NK-92 (cell line): ENCODE measurements around the gene CEP152.
"Not testable (repeated sequence)": the region's sequence is repeated elsewhere in the genome, so short reads cannot be mapped to it uniquely, and the experiment has no call there.

Experiments
- DNase-seq: peaks from one replicate; lab custom pipeline; 2025; ENCODE audit not compliant: unreplicated experiment; lab: John Stamatoyannopoulos, UW

Gene CEP152

DNA sequence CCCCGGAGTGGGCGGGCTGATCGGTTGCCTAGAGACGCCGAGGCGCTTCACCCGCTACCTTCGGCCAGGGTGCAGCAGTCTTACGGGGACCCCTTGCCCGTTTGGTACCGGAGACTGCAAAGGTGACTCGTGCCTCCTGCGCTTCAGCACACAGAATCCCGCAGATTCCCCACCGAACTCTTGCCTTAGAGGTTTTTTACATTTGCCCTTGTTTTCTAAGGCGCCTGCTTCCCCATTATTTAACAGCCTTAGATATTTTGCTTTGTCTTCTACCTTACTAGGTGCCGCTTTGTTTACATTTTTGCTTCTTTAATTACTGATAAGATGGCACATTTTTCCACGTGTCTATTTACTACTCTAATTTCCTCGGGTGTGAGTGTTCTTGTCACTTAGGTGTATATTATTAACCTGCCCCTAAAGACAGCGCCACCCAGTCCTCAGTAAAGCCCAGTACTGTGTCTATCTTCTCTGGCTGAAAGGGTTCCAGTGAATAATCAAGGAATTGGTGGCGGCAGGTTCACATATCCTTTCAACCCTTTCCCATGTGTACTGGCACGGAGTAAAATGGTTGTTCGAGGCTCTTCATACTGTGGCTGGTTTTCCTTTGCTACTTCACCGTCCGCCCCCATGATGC, 573 bp upstream of the CEP152 start:
- DNase-seq, result no peak

- DNase-seq, result no peak
Measured at GRCh38 chr15:48806151-48806550, 4.7 kb downstream of the CEP152 start.

- DNase-seq, result no peak
Measured at GRCh38 chr15:48805591-48805990, 5.3 kb downstream of the CEP152 start.

DNA sequence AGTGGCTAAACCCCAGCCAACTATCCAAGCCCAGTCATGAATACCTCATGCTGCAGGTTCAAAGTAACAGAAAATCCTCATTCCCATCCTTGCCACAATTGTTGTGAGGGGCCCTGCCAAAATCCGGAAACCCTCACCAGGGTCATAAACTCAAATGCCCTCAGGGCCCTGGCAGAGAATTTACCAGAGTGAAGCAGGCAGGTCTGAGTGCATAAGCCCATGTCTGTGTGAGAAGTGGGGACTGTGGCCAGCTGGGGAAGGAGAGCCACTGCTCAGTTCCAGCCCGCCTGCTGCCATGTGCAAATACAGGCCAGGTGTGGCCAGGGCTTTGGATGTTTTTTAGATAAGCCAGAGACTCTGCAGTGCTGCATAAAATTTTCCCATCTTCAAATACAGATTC, 7.0 kb downstream of the CEP152 start:
- DNase-seq, result no peak

- no peak for DNase-seq
Measured at GRCh38 chr15:48802867-48803266, 8.0 kb downstream of the CEP152 start.

- no peak for DNase-seq
Measured at GRCh38 chr15:48802257-48802656, 8.6 kb downstream of the CEP152 start.

GRCh38 chr15:48800811-48801455, 9.9 kb downstream of the CEP152 start:
- DNase-seq, result no peak

GRCh38 chr15:48800245-48800644, 10.6 kb downstream of the CEP152 start:
- DNase-seq, result no peak

- no peak for DNase-seq
Measured at GRCh38 chr15:48798319-48798718, 12.6 kb downstream of the CEP152 start.

- DNase-seq, result no peak
Measured at GRCh38 chr15:48796930-48797329, 13.9 kb downstream of the CEP152 start.

- DNase-seq, result no peak
Measured at GRCh38 chr15:48796521-48796920, 14.3 kb downstream of the CEP152 start.

DNA sequence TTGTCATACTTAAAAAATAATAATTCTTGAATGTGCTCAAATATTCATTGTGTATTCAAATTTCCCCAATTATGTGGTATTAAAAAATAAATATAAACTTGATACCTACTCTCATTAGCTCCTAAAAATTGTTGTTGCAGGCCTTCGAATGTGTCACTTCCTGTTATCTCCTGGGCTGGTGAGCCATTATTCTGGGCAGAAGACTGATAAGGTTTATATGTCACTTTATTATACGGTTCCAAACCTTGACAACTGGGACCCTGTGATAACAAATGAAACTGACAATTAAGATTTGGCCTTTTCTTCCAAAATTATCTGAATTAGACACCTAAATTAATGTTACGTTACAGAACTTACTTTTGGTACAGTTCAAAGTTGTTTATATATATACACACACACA, 15.0 kb downstream of the CEP152 start:
- DNase-seq, result no peak

DNA sequence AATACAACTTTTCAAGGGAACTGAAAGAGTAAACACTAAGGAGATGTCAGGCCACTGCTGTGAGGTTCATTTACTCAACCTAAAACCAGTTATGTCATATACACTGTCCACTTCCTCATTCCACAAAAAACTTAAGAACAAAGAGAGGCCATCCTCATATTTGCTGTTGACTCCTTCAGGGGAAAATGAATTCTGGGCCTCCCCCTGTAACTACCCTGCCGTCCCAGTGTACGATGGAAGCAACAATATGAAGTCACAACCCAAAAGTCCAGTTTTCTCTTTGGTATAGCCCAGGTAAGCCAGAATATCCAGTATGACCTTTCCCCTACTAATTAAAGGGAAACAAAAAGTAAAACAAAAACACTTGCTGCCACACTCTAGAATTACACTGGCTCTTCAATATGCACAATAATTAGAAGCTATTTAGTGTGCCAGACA, 16.2 kb downstream of the CEP152 start:
- no peak for DNase-seq

- no peak for DNase-seq
Measured at GRCh38 chr15:48792408-48792807, 18.5 kb downstream of the CEP152 start.

DNA sequence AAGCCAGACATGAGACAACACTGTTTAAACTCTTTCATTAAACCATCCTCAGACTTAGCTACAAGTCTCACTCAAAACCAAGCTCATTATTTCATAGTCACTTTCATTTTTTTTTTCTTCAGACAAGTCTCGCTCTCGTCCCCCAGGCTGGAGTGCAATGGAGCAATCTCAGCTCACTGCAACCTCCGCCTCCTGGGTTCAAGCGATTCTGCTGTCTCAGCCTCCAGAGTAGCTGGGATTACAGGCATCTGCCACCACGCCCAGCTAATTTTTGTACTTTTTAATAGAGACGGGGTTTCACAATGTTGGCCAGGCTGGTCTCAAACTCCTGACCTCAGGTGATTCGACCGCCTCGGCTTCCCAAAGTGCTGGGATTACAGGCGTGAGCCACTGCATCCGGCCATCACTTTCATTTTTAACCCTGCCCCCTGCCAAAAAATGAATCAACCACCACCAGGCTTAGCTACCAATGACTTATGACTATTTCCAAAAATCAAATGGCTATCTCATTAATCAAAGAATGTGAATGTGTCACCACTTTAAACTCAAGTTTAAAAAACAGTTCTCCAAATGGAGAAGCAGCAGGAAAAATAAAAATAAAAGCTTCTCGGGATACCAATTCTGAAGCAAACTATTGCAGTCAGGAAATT, 20.3 kb downstream of the CEP152 start:
- not testable (repeated sequence) for DNase-seq

GRCh38 chr15:48785712-48786111, 25.2 kb downstream of the CEP152 start:
- DNase-seq, result no peak

DNA sequence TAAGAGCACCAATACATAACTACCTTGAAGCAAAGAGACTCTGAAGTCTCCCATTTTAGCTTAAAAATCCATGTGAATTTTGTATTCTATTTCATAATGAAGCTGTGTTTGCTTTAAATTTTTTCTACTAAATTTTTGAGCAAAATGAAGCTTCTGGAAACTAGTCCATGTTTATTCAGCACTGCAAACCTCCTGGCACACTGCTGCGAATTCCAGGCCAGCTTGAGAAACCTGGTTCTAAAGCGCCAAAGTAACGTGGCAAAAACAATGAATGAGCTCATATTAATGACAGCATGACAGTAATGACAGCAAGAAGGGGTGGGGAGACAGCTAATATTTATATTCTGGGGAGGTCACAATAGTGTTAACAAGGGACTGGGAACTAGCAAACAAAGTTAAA, 25.7 kb downstream of the CEP152 start:
- DNase-seq, result no peak

DNA sequence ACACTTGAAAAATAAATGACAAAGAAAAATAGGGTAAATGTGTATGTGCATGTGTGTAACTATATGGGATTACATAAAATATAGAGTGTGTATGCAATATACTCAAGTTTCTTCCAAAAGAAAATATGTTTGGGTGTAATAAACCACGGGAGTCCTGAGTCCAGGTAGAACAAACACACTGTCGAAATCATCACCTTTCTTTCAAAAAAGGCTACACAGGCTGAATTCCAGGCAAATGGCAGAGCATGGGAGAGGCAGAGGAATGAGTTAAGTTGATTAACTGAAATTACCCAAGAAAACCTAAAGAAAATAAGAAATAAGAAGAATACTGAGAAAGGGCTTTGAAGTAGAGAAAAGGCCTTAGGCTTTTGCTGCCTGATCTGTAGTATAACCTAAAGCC, 26.1 kb downstream of the CEP152 start:
- no peak for DNase-seq

- no peak for DNase-seq
Measured at GRCh38 chr15:48782911-48783310, 28.0 kb downstream of the CEP152 start.

GRCh38 chr15:48781481-48782081, 29.3 kb downstream of the CEP152 start:
- DNase-seq, result no peak

DNA sequence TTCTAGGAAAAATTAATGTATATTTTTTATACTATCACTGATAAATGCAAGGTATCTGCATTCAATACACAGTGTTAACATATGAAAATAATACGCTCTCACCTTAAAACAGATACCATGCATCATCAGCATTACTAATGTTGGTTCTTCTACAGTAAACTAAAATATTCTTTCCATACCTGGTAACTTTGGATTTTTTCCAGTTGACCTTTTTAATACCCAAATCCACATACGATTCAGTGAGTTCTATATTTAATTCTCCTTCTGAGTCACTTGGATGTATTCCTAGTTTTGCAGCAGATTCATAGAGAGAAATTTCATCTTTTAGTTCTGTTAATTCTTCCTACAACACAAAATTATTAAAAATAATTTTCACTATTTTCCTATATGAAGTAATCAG, 29.9 kb downstream of the CEP152 start:
- no peak for DNase-seq

DNA sequence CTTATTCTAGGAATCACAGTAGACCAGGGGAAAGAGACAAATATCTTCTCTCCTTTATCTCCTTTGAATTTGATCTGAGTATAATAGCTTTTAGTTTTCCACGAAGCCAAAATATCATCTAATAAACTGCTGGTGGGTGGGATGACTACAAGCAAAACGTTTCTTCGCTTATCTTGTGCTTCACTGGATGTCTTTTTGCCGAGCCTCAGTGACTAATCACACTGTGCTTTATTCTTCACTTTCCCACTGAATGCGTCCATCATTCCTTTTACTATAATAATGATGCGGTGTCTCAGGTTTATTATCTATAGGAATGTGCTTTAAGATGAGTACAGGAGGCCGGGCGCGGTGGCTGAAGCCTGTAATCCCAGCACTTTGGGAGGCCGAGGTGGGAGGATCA, 32.5 kb downstream of the CEP152 start:
- DNase-seq, result no peak
